Heart left ventricle (tissue), 16 donors: ENCODE results near the gene UBE3A. TPM values are rescaled to one million over a fixed set of nuclear protein-coding genes. Genes with fewer than 3 reads are reported as not detected.
A peak's percentile ranks its signal among the peaks of the same experiment; 100 is the strongest.

Experiments
- ATAC-seq, 4 donors: fragments of 200-7000 bp; cut with Tn5 transposase; one replicate each; pipeline ENCODE4 v1.9.1; 2020 to 2022; ENCODE audit warnings: moderate library complexity in 4 of 4, mild to moderate bottlenecking in 3 of 4, moderate number of reproducible peaks in 1 of 4
- DNase-seq, 5 donors: peaks; one replicate each; pipeline ENCODE4 v3.0.0-alpha.2; 2020
- H3K27ac ChIP-seq, 12 donors: fragments of 200-600 bp; sonication (generic) in 4 of 12; one replicate each; pipeline versions ENCODE4 v1.5.0 to v1.8.0; 2016 to 2022; ENCODE audit warnings: mild to moderate bottlenecking in 2 of 12
- H3K27me3 ChIP-seq, 9 donors: fragments of 200-600 bp; sonication (generic) in 2 of 9; one replicate each; pipeline versions ENCODE4 v1.5.1 to v1.8.0; 2016 to 2022; ENCODE audit warnings: mild to moderate bottlenecking in 3 of 9
- H3K36me3 ChIP-seq, 9 donors: fragments of 200-600 bp; sonication (generic) in 2 of 9; one replicate each; pipeline versions ENCODE4 v1.5.0 to v1.8.0; 2018 to 2022; ENCODE audit warnings: mild to moderate bottlenecking in 2 of 9
- H3K4me1 ChIP-seq, 12 donors: fragments of 200-600 bp; sonication (generic) in 4 of 12; one replicate each; pipeline versions ENCODE4 v1.5.0 to v1.8.0; 2016 to 2022; ENCODE audit warnings: mild to moderate bottlenecking in 3 of 12
- H3K4me3 ChIP-seq, 12 donors: fragments of 200-600 bp; sonication (generic) in 4 of 12; one replicate each; pipeline versions ENCODE4 v1.5.0 to v1.8.0; 2017 to 2022; ENCODE audit warnings: mild to moderate bottlenecking in 9 of 12, moderate library complexity in 4 of 12
- H3K9me3 ChIP-seq, 12 donors: fragments of 200-600 bp; sonication (generic) in 4 of 12; one replicate each; pipeline versions ENCODE4 v1.5.0 to v1.8.0; 2016 to 2022; ENCODE audit warnings: mild to moderate bottlenecking in 1 of 12
- POLR2A ChIP-seq, 2 donors: fragments of 450-650 bp; IDR thresholded peaks; one replicate each; pipeline ENCODE4 v1.6.1; 2017; ENCODE audit warnings: antibody characterized with exemption in 2 of 2, mild to moderate bottlenecking in 2 of 2, moderate library complexity in 2 of 2
- WGBS, 4 donors: extraction: QIAGEN DNeasy Blood & Tissue Kit in 2 of 4; methylation state at CpG; one replicate each; pipeline versions ENCODE4 v1.1.5 to v1.1.7; 2013 to 2018; 5-methylcytosine and 5-hydroxymethylcytosine counted together
- intact Hi-C, 10 donors: fragments of 100-400 bp; cut with DNase I; formaldehyde crosslinking; loops; one replicate each; pipeline versions ENCODE4 v1.11.1 to v1.14.2; 2022
- polyA plus RNA-seq, 2 donors: library from polyadenylated mRNA; stranded (reverse); fragments of 200-250 nt; gene quantifications; one replicate each; pipeline ENCODE4 v1.2.3, GENCODE V29; 2013
- total RNA-seq, 9 donors: library from RNA; depleted of rRNA in 2 of 9; stranded (reverse); fragments of >200 nt in 2 of 9; fragmentation: NEBNext Ultra II Directional in 3 of 9; extraction: Animal tissue kit (Norgen Biotek cat#: 25700) in 3 of 9; gene quantifications; one replicate each; pipeline versions ENCODE4 v1.1.0 to v1.2.4, GENCODE V29; 2016 to 2023
- TF ChIP-seq, protein P1 (sequence below), 12 donors: fragments of 200-600 bp; sonication (generic) in 4 of 12; IDR thresholded peaks; one replicate each; pipeline versions ENCODE4 v1.5.0 to v1.8.0; 2018 to 2022; ENCODE audit warnings: antibody characterized with exemption in 12 of 12, mild to moderate bottlenecking in 5 of 12
- donor health status: ischemic (EF 13 %, LVEDD 7.1; RV severe dilation, severe dysfunction).
- donor health status: healthy with polysubstance abuse.
- donor health status: DM: no; HTN: yes; CAD: no.
- donor health status: DM: no; HTN: no; CAD: no.
- donor health status: ischemic (EF 25% LVEDD 6.9; RV normal size, moderate dysfunction).
- donor health status: ischemic (EF 25% LVEDD 5.7; RV mildly dilated, moderate dysfunction).
- donor health status: healthy.
- donor health status: DM: yes; HTN: yes; CAD: no.
- donor health status: ischemic (EF 35%, LVEDD 5.7; RV mildly dilated, moderate dysfunction).
- donor health status: nonischemic (EF 11% LVEDD 7.7; RV severe dilation, severe dysfunction).
- donor health status: DM: yes; HTN: yes; CAD: no.
- donor health status: PGD.
- donor health status: ischemic (EF 29% LVEDD 5.4; RV normal size, mild dysfunction).
- donor health status: nonischemic (EF 23%, LVEDD 6.1; RV moderate dilation, normal function).

The UBE3A gene
- total and polyA plus RNA-seq, 11 donors: 34.6 to 140 (median 103) TPM

GRCh38 chr15:25372298-25372697, 66.5 kb downstream of the UBE3A start:
- peak overlapping the region in 1 of 12 donors; percentile 7 for H3K27ac ChIP-seq
- peaks cover 0 to 26% (median 5%) of the 10 kb centered on the region in 12 donors for H3K4me1 ChIP-seq
- H3K4me3 ChIP-seq: no peak overlapping the region
- DNase-seq: no peak
- no peaks in the 10 kb centered on the region for H3K9me3 ChIP-seq
- no peaks in the 10 kb centered on the region for H3K27me3 ChIP-seq
- no peak for ATAC-seq
- peaks cover 0 to 69% (median 49%) of the 10 kb centered on the region in 9 donors for H3K36me3 ChIP-seq
- WGBS, 4 donors: 83 to 96% (median 93%) methylated on average over 1 of the region's 1 CpG
- TF ChIP-seq POLR2A (IDR thresholded peaks at IDR 0.05): no peak
- TF ChIP-seq, protein P1, sequence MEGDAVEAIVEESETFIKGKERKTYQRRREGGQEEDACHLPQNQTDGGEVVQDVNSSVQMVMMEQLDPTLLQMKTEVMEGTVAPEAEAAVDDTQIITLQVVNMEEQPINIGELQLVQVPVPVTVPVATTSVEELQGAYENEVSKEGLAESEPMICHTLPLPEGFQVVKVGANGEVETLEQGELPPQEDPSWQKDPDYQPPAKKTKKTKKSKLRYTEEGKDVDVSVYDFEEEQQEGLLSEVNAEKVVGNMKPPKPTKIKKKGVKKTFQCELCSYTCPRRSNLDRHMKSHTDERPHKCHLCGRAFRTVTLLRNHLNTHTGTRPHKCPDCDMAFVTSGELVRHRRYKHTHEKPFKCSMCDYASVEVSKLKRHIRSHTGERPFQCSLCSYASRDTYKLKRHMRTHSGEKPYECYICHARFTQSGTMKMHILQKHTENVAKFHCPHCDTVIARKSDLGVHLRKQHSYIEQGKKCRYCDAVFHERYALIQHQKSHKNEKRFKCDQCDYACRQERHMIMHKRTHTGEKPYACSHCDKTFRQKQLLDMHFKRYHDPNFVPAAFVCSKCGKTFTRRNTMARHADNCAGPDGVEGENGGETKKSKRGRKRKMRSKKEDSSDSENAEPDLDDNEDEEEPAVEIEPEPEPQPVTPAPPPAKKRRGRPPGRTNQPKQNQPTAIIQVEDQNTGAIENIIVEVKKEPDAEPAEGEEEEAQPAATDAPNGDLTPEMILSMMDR (IDR thresholded peaks at IDR 0.05): no peak
- intact Hi-C loops: loop anchor here in 2 of 10 donors (10.0 kb wide), 1 partner anchor 63 kb away; the partner anchor contains the start of gene UBE3A (in 2 of the 2)

GRCh38 chr15:25368850-25369249, 70.0 kb downstream of the UBE3A start:
- Histone ChIP-seq H3K9me3 (no peaks in the 10 kb centered on the region), H3K27me3 (no peaks in the 10 kb centered on the region), H3K4me3 (no peak overlapping the region), H3K27ac (no peak overlapping the region), H3K36me3 (peaks cover 0 to 51% (median 32%) of the 10 kb centered on the region in 9 donors), H3K4me1 (peaks cover 0 to 32% (median 5%) of the 10 kb centered on the region in 12 donors)
- ATAC-seq (no peak), DNase-seq (no peak)
- TF ChIP-seq, protein P1 (IDR thresholded peaks at IDR 0.05): no peak
- TF ChIP-seq POLR2A (IDR thresholded peaks at IDR 0.05): no peak
- intact Hi-C loops: loop anchor here in 1 of 10 donors (10.0 kb wide), 1 partner anchor 46 kb away; no protein-coding TSS in a partner anchor
- WGBS, 4 donors: 93 to 99% (median 95%) methylated on average over 1 of the region's 1 CpG

DNA sequence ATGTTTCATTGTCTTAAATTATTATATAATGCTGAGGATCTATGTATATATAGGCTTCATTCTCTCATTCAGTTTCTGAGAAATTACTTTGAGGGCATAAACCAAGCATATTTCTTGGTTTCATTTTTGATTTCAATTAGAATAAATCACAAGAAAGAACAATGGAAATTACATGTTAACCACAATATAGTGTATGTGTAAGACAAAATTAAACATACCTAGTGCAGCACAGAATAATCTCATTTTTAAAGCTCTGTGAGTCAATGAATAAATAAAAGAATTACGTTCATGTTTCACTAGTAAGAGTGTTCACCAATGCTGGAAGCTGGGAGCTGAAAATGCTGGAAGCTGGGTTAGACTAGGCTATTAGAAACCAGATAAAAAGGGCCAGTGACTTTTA, 72.8 kb downstream of the UBE3A start:
- Histone ChIP-seq H3K4me3 (no peak overlapping the region), H3K36me3 (peaks cover 0 to 23% (median 15%) of the 10 kb centered on the region in 9 donors), H3K4me1 (peaks cover 0 to 30% (median 7%) of the 10 kb centered on the region in 12 donors), H3K27ac (peak overlapping the region in 1 of 12 donors; percentile 23), H3K27me3 (no peaks in the 10 kb centered on the region), H3K9me3 (no peaks in the 10 kb centered on the region)
- no peak for DNase-seq
- 89 to 98% (median 91%) methylated on average over 1 of the region's 1 CpG for WGBS, 4 donors
- no peak for TF ChIP-seq POLR2A (IDR thresholded peaks at IDR 0.05)
- TF ChIP-seq, protein P1 (IDR thresholded peaks at IDR 0.05): no peak
- intact Hi-C loops: loop anchor here in 1 of 10 donors (10.0 kb wide), 1 partner anchor 49 kb away; no protein-coding TSS in a partner anchor
- ATAC-seq: no peak

- Histone ChIP-seq H3K27me3 (no peaks in the 10 kb centered on the region), H3K9me3 (no peaks in the 10 kb centered on the region), H3K36me3 (peaks cover 0 to 23% (median 16%) of the 10 kb centered on the region in 9 donors), H3K4me3 (no peak overlapping the region), H3K27ac (peak overlapping the region in 3 of 12 donors; percentile 8 to 43 (median 31)), H3K4me1 (peaks cover 0 to 30% (median 7%) of the 10 kb centered on the region in 12 donors)
- ATAC-seq: peak in 2 of 4 donors; percentile 51 to 52
- TF ChIP-seq, protein P1 (IDR thresholded peaks at IDR 0.05): no peak
- TF ChIP-seq POLR2A (IDR thresholded peaks at IDR 0.05): no peak
- no peak for DNase-seq
- intact Hi-C loops: loop anchor here in 1 of 10 donors (10.0 kb wide), 1 partner anchor 52 kb away; no protein-coding TSS in a partner anchor
- WGBS, 4 donors: 51 to 62% (median 56%) methylated on average over 1 of the region's 1 CpG
Measured at GRCh38 chr15:25362545-25362944, 76.3 kb downstream of the UBE3A start.
